Measurements from ENCODE around the gene BACH2. TPM values are rescaled to one million over a fixed set of nuclear protein-coding genes. Genes with fewer than 3 reads are reported as not detected.
A peak's percentile ranks its signal among the peaks of the same experiment; 100 is the strongest.

BACH2 gene
- total RNA-seq, 1 donor from 2014 or later, result 2.1 TPM

DNA sequence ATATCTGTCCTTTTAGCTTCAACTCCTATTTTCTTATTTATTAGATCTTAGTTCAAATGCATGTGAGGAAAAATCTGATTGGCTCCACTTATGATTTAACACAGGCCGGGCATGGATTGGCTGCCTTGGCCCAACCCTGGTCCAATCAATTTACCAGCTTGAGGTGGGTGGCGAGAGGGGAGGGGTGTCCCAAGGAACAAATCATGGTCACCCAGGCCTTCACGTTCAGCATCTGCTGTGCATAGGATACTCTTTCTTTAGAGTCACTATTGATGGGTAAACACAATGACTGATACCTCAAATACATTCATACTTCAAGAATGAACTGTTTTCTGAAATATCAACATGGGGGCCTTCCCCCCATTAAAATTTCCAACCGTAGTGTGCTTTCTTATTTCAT is 14.9 kb upstream of the BACH2 start:
- no peak for DNase-seq (ENCODE audit: low read depth)
- Histone ChIP-seq H3K36me3 (ENCODE audit: control insufficient read depth, insufficient read depth, low read length) (no peaks in the 10 kb centered on the region), H3K27me3 (ENCODE audit: control insufficient read depth, insufficient read depth, low read length) (peaks cover 5% of the 10 kb centered on the region), H3K4me3 (ENCODE audit: low read depth, low read length) (no peak overlapping the region)
- FAIRE-seq, result no peak
- TF ChIP-seq, protein P1, sequence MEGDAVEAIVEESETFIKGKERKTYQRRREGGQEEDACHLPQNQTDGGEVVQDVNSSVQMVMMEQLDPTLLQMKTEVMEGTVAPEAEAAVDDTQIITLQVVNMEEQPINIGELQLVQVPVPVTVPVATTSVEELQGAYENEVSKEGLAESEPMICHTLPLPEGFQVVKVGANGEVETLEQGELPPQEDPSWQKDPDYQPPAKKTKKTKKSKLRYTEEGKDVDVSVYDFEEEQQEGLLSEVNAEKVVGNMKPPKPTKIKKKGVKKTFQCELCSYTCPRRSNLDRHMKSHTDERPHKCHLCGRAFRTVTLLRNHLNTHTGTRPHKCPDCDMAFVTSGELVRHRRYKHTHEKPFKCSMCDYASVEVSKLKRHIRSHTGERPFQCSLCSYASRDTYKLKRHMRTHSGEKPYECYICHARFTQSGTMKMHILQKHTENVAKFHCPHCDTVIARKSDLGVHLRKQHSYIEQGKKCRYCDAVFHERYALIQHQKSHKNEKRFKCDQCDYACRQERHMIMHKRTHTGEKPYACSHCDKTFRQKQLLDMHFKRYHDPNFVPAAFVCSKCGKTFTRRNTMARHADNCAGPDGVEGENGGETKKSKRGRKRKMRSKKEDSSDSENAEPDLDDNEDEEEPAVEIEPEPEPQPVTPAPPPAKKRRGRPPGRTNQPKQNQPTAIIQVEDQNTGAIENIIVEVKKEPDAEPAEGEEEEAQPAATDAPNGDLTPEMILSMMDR (IDR thresholded peaks at IDR 0.05; ENCODE audit: insufficient read depth, low read length, severe bottlenecking), result no peak

- H3K4me3 ChIP-seq (ENCODE audit: low read depth, low read length), result no peak overlapping the region
- H3K27me3 ChIP-seq (ENCODE audit: control insufficient read depth, insufficient read depth, low read length), result peaks cover 11% of the 10 kb centered on the region
- DNase-seq (ENCODE audit: low read depth) (no peak), FAIRE-seq (no peak)
- TF ChIP-seq, protein P1 (IDR thresholded peaks at IDR 0.05; ENCODE audit: insufficient read depth, low read length, severe bottlenecking), result no peak
- no peaks in the 10 kb centered on the region for H3K36me3 ChIP-seq (ENCODE audit: control insufficient read depth, insufficient read depth, low read length)
These were observed 9.3 kb upstream of the BACH2 start for GRCh38 chr6:90305800-90306448.

DNA sequence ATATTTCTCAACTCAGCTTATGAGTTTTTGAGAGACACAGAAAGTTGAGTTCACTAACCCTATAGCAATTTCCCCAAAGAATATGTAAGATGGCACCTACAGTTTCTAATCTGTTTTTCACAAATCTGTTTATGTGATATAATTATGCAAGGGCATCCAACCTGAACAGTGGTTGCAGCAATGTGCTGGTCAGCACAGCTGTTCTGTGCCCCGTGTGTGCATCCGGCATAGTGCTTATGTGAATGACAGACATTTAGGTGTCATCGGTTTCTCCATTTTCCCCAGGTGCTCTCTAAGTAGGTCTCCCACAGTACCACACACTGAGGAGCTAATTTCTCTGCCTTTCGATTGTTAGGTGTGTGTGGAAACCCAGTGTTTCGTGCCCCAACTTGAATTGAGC is 7.7 kb upstream of the BACH2 start:
- Histone ChIP-seq H3K36me3 (ENCODE audit: control insufficient read depth, insufficient read depth, low read length) (no peaks in the 10 kb centered on the region), H3K27me3 (ENCODE audit: control insufficient read depth, insufficient read depth, low read length) (peaks cover 11% of the 10 kb centered on the region), H3K4me3 (ENCODE audit: low read depth, low read length) (no peak overlapping the region)
- FAIRE-seq, result peak; percentile 66
- TF ChIP-seq, protein P1 (IDR thresholded peaks at IDR 0.05; ENCODE audit: insufficient read depth, low read length, severe bottlenecking), result no peak
- DNase-seq (ENCODE audit: low read depth), result no peak

DNA sequence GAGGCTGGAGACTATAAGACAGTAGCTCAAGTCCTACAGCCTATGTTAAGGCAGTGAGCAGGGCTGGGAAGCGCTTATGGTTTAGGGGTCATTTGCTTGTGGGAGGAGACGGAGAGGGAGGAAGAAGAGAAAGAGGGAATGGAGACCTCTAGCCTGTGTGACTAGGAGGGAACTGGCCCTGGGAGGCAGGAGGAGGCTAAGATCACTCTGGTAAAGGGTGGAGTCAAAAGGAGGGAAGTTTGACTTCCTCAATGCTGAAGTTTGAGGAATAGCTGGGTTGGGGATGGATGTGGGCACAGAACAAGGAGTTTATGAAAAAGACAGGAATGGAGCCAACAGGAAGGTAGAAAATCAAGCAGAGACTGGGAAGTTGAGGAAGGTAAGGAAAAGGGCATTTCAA is 6.4 kb upstream of the BACH2 start:
- FAIRE-seq, result peak; percentile 50
- TF ChIP-seq, protein P1 (IDR thresholded peaks at IDR 0.05; ENCODE audit: insufficient read depth, low read length, severe bottlenecking), result no peak

GRCh38 chr6:90302320-90302719 is 5.7 kb upstream of the BACH2 start:
- no peak for DNase-seq (ENCODE audit: low read depth)
- Histone ChIP-seq H3K4me3 (ENCODE audit: low read depth, low read length) (no peak overlapping the region), H3K27me3 (ENCODE audit: control insufficient read depth, insufficient read depth, low read length) (peaks cover 11% of the 10 kb centered on the region), H3K36me3 (ENCODE audit: control insufficient read depth, insufficient read depth, low read length) (no peaks in the 10 kb centered on the region)
- TF ChIP-seq, protein P1 (IDR thresholded peaks at IDR 0.05; ENCODE audit: insufficient read depth, low read length, severe bottlenecking), result no peak
- FAIRE-seq, result no peak

More for the DNA sequence above, 6.4 kb upstream of the BACH2 start:
- DNase-seq (ENCODE audit: low read depth), result no peak
- H3K4me3 ChIP-seq (ENCODE audit: low read depth, low read length), result no peak overlapping the region
- peaks cover 8% of the 10 kb centered on the region for H3K27me3 ChIP-seq (ENCODE audit: control insufficient read depth, insufficient read depth, low read length)
- H3K36me3 ChIP-seq (ENCODE audit: control insufficient read depth, insufficient read depth, low read length), result no peaks in the 10 kb centered on the region

- H3K36me3 ChIP-seq (ENCODE audit: control insufficient read depth, insufficient read depth, low read length), result no peaks in the 10 kb centered on the region
- DNase-seq (ENCODE audit: low read depth) (no peak), FAIRE-seq (no peak)
- peaks cover 11% of the 10 kb centered on the region for H3K27me3 ChIP-seq (ENCODE audit: control insufficient read depth, insufficient read depth, low read length)
- H3K4me3 ChIP-seq (ENCODE audit: low read depth, low read length), result no peak overlapping the region
- TF ChIP-seq, protein P1 (IDR thresholded peaks at IDR 0.05; ENCODE audit: insufficient read depth, low read length, severe bottlenecking), result no peak
These were observed 5.2 kb upstream of the BACH2 start for GRCh38 chr6:90301816-90302215.

Data from bronchial epithelial cell (primary cell).